GM10266 (cell line): ENCODE data around the gene SMIM3.

Source experiments
- DNase-seq: peaks from one replicate; pipeline ENCODE4 v3.0.0; 2012; ENCODE audit errors: extremely low spot score
- CTCF ChIP-seq: IDR thresholded peaks from 2 replicates; pipeline ENCODE4 v1.5.1; 2012; ENCODE audit warnings: mild to moderate bottlenecking, low read depth; ENCODE audit not compliant: control insufficient read depth, insufficient read depth; ENCODE audit errors: missing control alignments

Gene SMIM3

GRCh38 chr5:150750469-150750868, 28.1 kb upstream of the SMIM3 start:
- DNase-seq, result no peak
- no peak for TF ChIP-seq CTCF

- TF ChIP-seq CTCF, result no peak
- no peak for DNase-seq
These were observed 27.3 kb upstream of the SMIM3 start for GRCh38 chr5:150751096-150751891.

- TF ChIP-seq CTCF, result no peak
- no peak for DNase-seq
These were observed 25.1 kb upstream of the SMIM3 start for GRCh38 chr5:150753463-150753862.

DNA sequence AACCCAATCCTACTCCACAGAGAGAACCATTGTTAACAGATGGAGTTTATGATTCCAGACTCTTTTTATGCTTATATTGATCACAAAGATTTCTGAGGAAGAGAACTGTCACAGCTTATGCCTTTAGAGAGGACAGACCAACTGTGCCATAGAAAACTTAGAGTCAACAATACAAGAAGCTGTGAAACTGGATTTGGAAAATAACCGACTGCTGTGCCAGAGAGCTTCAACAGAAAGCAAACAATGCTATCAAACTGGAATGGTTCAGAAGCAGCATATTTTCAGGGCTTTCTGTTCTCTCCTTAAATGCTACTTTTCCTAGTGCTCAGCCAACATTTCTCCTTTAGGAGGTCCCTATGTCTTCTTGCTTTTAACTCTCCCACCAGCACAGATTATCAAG, 24.7 kb upstream of the SMIM3 start:
- no peak for TF ChIP-seq CTCF
- DNase-seq, result no peak

DNA sequence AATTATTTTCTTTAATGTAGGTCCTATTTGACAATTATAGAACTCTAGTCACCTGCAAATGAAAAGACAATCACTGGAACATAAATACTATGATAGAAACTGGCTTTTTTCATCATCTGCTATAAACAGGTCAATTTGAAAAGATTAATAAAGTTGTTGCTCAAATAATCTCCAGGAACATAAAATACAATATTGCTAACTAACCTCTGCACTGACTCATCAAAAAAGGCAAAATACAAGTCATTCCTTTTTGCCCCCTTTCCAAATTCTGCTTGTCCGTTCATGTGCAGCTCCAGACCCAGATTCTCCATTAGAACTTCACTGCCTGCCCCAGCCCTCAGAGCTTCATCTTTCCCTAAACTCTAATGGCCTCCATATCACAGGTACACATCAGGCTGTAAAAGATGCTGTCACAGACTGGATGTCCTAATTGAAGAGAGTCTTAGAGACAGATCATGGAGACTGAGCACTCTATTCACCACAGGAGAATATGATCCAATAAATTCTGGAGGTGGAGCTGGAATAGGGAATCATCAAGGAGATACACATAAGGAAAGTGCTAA, 21.4 kb upstream of the SMIM3 start:
- no peak for DNase-seq
- TF ChIP-seq CTCF, result no peak

- no peak for DNase-seq
- no peak for TF ChIP-seq CTCF
These were observed 20.4 kb upstream of the SMIM3 start for GRCh38 chr5:150758203-150758530.
